Hematopoietic multipotent progenitor cell treated with erythropoietin and hydrocortisone succinate and interleukin-3 and kit ligand, for 17 days (in vitro differentiated cells): ENCODE results near the gene ENTPD1.
A peak's percentile ranks its signal among the peaks of the same experiment; 100 is the strongest.
"Not testable (repeated sequence)": the region's sequence is repeated elsewhere in the genome, so short reads cannot be mapped to it uniquely, and the experiment has no call there.

Source experiments
- DNase-seq: peaks from one replicate; pipeline ENCODE4 v3.0.0-alpha.2; 2015; ENCODE audit warnings: low spot score

ENTPD1 gene

GRCh38 chr10:95756041-95756761 is at the start of gene ENTPD1:
ENTPD1 (plus strand) TSS chr10:95756163; CDS start chr10:95756240, 77 bp downstream.
- no peak for DNase-seq

- DNase-seq = no peak
These were observed 49.4 kb upstream of the ENTPD1 start for GRCh38 chr10:95706573-95706972.

DNA sequence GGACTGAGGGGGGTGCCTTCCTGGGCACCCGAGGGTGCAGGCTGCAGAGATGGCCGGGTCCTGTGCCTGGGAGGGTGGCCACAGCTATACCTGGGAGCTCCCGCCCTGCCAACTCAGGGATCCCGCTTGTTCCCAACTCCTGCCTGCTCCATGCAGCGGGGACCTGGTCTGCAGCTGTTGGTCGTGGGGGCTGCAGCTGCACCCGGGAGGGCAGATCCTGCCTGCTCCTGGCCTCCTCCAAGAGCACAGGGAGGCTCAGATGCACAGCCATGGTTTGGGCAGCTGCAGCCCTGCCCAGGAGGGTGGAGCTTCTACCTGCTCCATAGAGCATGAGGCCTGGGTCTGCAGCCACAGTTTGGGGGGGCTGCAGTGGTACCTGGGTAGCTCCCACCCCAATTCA is 49.0 kb upstream of the ENTPD1 start:
- no peak for DNase-seq

GRCh38 chr10:95711492-95711891 is 44.5 kb upstream of the ENTPD1 start:
- DNase-seq = no peak

DNA sequence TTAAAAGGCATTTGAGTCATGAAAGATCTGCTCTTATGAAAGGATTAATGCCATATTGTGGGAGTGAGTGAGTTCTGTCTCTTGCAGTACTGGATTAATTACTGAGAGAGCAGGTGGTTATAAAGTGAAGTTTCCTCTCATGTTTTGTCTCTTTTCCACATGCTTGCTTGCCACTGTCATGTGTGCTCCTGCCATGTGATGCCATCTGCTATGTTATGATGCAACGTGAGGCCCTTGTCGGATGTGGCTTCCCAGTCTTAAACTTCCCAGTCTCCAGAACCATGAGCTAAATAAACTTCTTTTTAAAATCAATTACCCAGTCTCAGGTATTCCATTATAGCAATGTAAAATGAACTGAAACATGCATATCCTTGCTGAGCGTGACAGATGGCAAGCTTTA is 39.5 kb upstream of the ENTPD1 start:
- no peak for DNase-seq

- DNase-seq = no peak
These were observed 39.1 kb upstream of the ENTPD1 start for GRCh38 chr10:95716866-95717265.

DNA sequence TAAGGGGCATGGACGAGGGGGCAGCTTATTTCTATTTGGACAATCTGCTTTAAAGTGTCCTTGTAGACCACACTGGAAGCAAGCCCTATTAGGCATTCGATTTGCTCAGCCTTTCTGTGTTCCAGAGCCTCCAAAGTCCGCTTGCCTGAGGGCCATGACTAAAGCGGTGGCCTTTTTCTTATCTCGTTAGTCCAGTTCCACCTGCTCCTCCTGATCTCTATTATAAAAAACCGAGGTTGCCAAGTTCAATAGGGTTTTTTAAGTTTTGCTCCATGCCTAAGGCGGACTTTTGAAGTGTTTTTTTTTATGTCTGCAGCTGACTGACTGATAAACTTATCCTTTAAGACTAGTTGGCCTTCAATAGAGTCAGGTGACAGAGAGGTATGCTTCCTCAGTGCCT is 35.2 kb upstream of the ENTPD1 start:
- not testable (repeated sequence) for DNase-seq

DNA sequence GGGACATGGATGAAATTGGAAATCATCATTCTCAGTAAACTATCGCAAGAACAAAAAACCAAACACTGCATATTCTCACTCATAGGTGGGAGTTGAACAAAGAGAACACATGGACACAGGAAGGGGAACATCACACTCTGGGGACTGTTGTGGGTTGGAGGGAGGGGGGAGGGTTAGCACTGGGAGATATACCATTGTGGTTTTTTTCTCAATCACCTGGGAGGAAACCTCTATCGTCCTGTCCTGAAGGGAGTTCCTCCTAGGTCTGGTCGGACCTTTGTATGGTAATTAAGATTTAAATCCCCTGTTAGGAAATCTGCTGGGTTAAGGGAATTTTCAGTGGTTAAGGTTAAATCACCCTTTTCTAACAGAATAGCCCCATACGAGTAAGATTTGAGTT is 33.5 kb upstream of the ENTPD1 start:
- not testable (repeated sequence) for DNase-seq

DNA sequence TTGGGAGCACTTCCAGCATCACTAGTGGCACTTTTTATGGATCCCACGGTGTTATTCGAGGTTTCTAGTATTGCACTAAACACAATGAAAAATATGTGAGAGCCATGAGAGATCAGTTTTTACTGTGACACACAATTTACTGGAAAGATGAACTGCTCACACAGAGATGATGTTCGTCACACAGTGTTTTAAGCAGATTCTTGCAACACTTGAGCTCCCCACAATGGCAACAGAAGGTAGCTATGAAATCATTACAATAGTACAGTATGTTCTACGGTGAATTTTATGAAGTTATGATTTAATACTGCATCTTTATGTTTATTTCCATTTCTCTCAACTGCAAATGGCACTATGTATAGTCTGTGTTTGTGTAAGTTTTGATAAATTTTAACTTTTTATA is 27.4 kb upstream of the ENTPD1 start:
- DNase-seq = no peak

GRCh38 chr10:95729323-95730055 is 26.5 kb upstream of the ENTPD1 start:
- peak; percentile 12 for DNase-seq

GRCh38 chr10:95730233-95730632 is 25.7 kb upstream of the ENTPD1 start:
- DNase-seq = no peak

GRCh38 chr10:95732907-95733306 is 23.1 kb upstream of the ENTPD1 start:
- DNase-seq = not testable (repeated sequence)

- no peak for DNase-seq
These were observed 16.9 kb upstream of the ENTPD1 start for GRCh38 chr10:95739056-95739455.

DNA sequence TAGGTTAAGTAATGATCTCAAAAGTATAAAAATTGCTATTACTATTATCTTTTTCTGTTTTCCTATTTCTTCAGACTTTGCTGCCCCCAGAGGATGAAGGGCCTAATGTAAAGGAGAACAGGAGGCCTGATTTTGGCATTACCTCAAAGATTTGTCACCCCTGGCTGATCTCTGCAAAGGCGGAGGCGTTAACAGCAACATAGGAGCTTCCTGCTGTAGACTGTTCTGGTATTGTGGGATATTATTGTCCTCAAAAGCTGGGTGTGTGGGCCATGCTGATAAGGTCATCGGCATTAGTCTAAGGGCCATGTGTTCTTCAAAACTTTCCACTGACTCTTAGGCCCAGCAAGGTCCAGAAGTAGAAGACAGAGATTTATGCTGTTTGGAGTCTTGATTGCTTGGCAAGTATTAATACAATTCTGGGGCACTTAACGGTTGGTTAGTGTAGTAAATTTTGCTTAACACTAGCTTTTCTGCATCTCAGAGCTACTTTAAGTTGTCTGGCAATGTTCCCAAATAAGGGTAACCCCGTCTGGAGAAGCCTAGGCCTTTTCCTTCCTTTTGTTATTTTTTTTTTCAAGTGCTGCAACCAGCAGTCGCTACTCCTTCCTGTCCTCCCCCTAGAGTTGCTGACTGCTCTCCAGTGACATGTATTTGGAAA is 14.0 kb upstream of the ENTPD1 start:
- no peak for DNase-seq

GRCh38 chr10:95742485-95742884 is 13.5 kb upstream of the ENTPD1 start:
- no peak for DNase-seq

DNA sequence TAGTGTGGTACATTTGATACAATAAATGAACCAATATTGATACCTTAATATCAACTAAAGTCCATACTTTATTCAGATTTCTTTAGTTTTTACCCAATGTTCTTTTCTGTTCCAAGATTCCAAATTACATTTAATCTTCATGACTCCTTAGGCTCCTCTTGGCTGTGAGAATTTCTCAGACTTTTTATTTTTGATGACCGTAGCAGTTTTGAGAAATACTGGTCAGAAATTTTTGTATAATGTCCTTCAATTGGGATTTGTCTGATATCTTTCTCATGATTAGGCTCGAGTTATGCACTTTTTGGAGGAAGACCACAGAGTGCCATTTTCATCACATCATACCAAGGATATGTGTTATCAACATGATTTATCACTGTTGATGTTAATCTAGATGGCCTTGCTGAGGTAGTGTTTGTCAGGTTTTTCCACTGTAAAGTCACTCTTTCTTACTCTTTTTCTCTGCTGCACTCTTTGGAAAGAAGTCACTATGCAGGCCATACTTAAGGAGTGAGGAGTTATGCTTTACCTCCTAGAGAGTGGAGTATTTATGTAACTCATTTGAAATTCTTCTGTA is 12.9 kb upstream of the ENTPD1 start:
- DNase-seq = no peak

DNA sequence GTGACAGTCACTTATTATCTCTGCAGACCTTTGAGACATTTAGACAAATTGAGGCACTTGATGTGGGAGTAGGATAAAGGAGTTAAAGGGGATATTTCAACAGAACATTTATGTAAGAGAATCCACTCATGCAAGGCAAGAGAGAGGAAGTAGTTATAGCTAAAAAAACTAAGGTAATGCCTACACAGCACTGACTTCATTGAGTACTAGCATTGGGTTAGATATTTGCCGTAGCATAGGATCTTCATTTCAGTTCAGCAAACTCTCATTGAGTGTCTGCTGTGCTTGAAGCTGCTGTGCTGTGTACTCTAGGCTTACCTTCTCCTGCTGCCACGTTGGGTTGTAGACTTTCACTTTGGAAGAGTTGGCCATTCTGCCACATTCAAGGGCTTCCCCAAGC is 10.5 kb upstream of the ENTPD1 start:
- no peak for DNase-seq

GRCh38 chr10:95748349-95748748 is 7.6 kb upstream of the ENTPD1 start:
- no peak for DNase-seq

- DNase-seq = no peak
These were observed 405 bp upstream of the ENTPD1 start for GRCh38 chr10:95755511-95756004.

- no peak for DNase-seq
These were observed 1.1 kb downstream of the ENTPD1 start for GRCh38 chr10:95756809-95757684.

- DNase-seq = no peak
These were observed 2.5 kb downstream of the ENTPD1 start for GRCh38 chr10:95758351-95759025.
